K562 (cell line): Measurements from ENCODE around the gene SLC38A2. TPM values are rescaled to one million over a fixed set of nuclear protein-coding genes. Genes with fewer than 3 reads are reported as not detected.
A peak's percentile ranks its signal among the peaks of the same experiment; 100 is the strongest.

Experiments
- BRD4 ChIP-seq: fragments of 200-600 bp; sonication (generic); IDR thresholded peaks from 2 replicates; pipeline ENCODE4 v1.6.1; 2017; ENCODE audit warnings: inconsistent platforms
- C11orf30 ChIP-seq: fragments of 450-650 bp; IDR thresholded peaks from 2 replicates; pipeline ENCODE4 v1.6.1; 2016; ENCODE audit warnings: low read depth, mild to moderate bottlenecking
- COPS2 ChIP-seq: fragments of 450-650 bp; conservative IDR thresholded peaks from 2 replicates; pipeline ENCODE4 v1.6.1; 2016; ENCODE audit warnings: mild to moderate bottlenecking, moderate library complexity
- CREM ChIP-seq: IDR thresholded peaks from 2 replicates; pipeline ENCODE4 v1.6.1; 2014; ENCODE audit warnings: antibody characterized with exemption, low read depth
- KDM2B ChIP-seq: fragments of 250-450 bp; sonication (Bioruptor Pico); IDR thresholded peaks from 2 replicates; pipeline ENCODE4 v1.8.0; 2021; ENCODE audit warnings: mild to moderate bottlenecking, moderate library complexity
- KDM4B ChIP-seq, 2 experiments: fragments of 450-650 bp in 1 of 2; sonication (generic) in 1 of 2; IDR thresholded peaks; 2 replicates each; pipeline ENCODE4 v1.6.1; 2016 to 2017; ENCODE audit warnings: borderline replicate concordance in 2 of 2, antibody characterized with exemption in 1 of 2, low read depth in 1 of 2, mild to moderate bottlenecking in 1 of 2
- L3MBTL2 ChIP-seq: fragments of 450-650 bp; IDR thresholded peaks from 2 replicates; pipeline ENCODE4 v1.6.1; 2016; ENCODE audit warnings: mild to moderate bottlenecking, moderate library complexity
- NFIX ChIP-seq: fragments of 250-450 bp; sonication (Bioruptor Pico); IDR thresholded peaks from 2 replicates; pipeline ENCODE4 v1.4.0; 2020; ENCODE audit warnings: low read depth, mild to moderate bottlenecking, moderate library complexity
- NFRKB ChIP-seq: fragments of 450-650 bp; IDR thresholded peaks from 2 replicates; pipeline ENCODE4 v1.6.1; 2016; ENCODE audit warnings: low read depth
- SMAD4 ChIP-seq: fragments of 250-450 bp; sonication (Bioruptor Pico); conservative IDR thresholded peaks from 2 replicates; pipeline ENCODE4 v1.8.0; 2021; ENCODE audit warnings: inconsistent platforms, mild to moderate bottlenecking, moderate library complexity
- SREBF1 ChIP-seq: fragments of 150-350 bp; IDR thresholded peaks from 2 replicates; pipeline ENCODE4 v1.6.1; 2014; ENCODE audit warnings: antibody characterized with exemption, low read depth, low read length, borderline replicate concordance
- SRSF7 ChIP-seq: fragments of 200-400 bp; formaldehyde crosslinking; optimal IDR thresholded peaks from 2 replicates; pipeline ENCODE3; 2017; ENCODE audit warnings: mild to moderate bottlenecking, low read depth, low read length
- ZFX ChIP-seq: sonication (generic); formaldehyde crosslinking; IDR thresholded peaks from 2 replicates; pipeline ENCODE4 v1.8.0; 2022; ENCODE audit warnings: mild to moderate bottlenecking, missing genetic modification reagents, moderate library complexity
- ZNF282 ChIP-seq: sonication (generic); formaldehyde crosslinking; IDR thresholded peaks from 2 replicates; pipeline ENCODE4 v1.8.1; 2023; ENCODE audit warnings: missing genetic modification reagents
- ZNF354B ChIP-seq: fragments of 250-450 bp; sonication (Bioruptor Pico); IDR thresholded peaks from 2 replicates; pipeline ENCODE4 v1.4.0; 2020
- ZNF384 ChIP-seq: IDR thresholded peaks from 2 replicates; pipeline ENCODE4 v1.6.1; 2012; ENCODE audit warnings: low read depth, low read length, improper control_type of control experiment
- ZNF655 ChIP-seq: fragments of 250-450 bp; sonication (Bioruptor Pico); IDR thresholded peaks from 2 replicates; pipeline ENCODE4 v1.5.0; 2021
- ZNF717 ChIP-seq: fragments of 250-450 bp; sonication (Bioruptor Pico); IDR thresholded peaks from 2 replicates; pipeline ENCODE4 v1.5.0; 2021
- ZSCAN32 ChIP-seq: fragments of 450-650 bp; formaldehyde crosslinking; IDR thresholded peaks from 2 replicates; pipeline ENCODE4 v1.4.0; 2020; ENCODE audit warnings: mild to moderate bottlenecking, moderate library complexity
- polyA plus RNA-seq, 8 experiments: library from polyadenylated mRNA; depleted of rRNA in 4 of 8; stranded (reverse) in 5 of 8; unstranded in 3 of 8; fragments of >200 nt; fragmentation: Nextera tagmentation in 2 of 8; fragmentation: Illumina TruSeq in 1 of 8; extraction: Ambion mirVana in 2 of 8; extraction: Trizol in 1 of 8; gene quantifications; 2 replicates each; pipeline versions ENCODE4 v1.2.1 to v1.2.3, GENCODE V29; 2011 to 2014; ENCODE audit warnings: inconsistent platforms in 1 of 8, missing spikeins in 1 of 8
- total RNA-seq, 7 experiments: library from RNA; depleted of rRNA in 6 of 7; stranded (reverse); fragments of >200 nt in 6 of 7; fragmentation: Illumina TruSeq in 2 of 7; extraction: Trizol in 2 of 7; gene quantifications; 2 replicates each; pipeline versions ENCODE4 v1.2.1 to v1.2.3, GENCODE V29; 2011 to 2021; ENCODE audit warnings: low replicate concordance in 1 of 7
- TF ChIP-seq, protein P1 (sequence below): fragments of 450-650 bp; IDR thresholded peaks from 2 replicates; pipeline ENCODE4 v1.6.1; 2016; ENCODE audit warnings: borderline replicate concordance
- TF ChIP-seq, protein P2 (sequence below), 2 experiments: fragments of 450-650 bp in 1 of 2; IDR thresholded peaks; 2 replicates each; pipeline ENCODE4 v1.6.1; 2011 to 2017; ENCODE audit warnings: low read depth in 2 of 2, antibody characterized with exemption in 1 of 2, borderline replicate concordance in 1 of 2, low read length in 1 of 2, mild to moderate bottlenecking in 1 of 2, mixed read lengths in 1 of 2; ENCODE audit not compliant: control insufficient read depth in 1 of 2
- TF ChIP-seq, protein P3 (sequence below): fragments of 450-650 bp; formaldehyde crosslinking; IDR thresholded peaks from 2 replicates; pipeline ENCODE4 v1.4.0; 2020; ENCODE audit warnings: mild to moderate bottlenecking, moderate library complexity

Gene SLC38A2
- total and polyA plus RNA-seq, 9 of the 15 experiments (the other 6 are each of a cell fraction or from before 2014, with no cell fraction given): 98.7 to 292 (median 143) TPM

GRCh38 chr12:46372544-46373300 lies at the start of gene SLC38A2 (continued):
- TF ChIP-seq, protein P1, sequence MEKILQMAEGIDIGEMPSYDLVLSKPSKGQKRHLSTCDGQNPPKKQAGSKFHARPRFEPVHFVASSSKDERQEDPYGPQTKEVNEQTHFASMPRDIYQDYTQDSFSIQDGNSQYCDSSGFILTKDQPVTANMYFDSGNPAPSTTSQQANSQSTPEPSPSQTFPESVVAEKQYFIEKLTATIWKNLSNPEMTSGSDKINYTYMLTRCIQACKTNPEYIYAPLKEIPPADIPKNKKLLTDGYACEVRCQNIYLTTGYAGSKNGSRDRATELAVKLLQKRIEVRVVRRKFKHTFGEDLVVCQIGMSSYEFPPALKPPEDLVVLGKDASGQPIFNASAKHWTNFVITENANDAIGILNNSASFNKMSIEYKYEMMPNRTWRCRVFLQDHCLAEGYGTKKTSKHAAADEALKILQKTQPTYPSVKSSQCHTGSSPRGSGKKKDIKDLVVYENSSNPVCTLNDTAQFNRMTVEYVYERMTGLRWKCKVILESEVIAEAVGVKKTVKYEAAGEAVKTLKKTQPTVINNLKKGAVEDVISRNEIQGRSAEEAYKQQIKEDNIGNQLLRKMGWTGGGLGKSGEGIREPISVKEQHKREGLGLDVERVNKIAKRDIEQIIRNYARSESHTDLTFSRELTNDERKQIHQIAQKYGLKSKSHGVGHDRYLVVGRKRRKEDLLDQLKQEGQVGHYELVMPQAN: peak; percentile 82
- TF ChIP-seq ZNF384 (no peak), KDM2B (CRISPR knock-in tag) (no peak), BRD4 (peak; percentile 17; the same call in 1 of the 2 replicates), NFIX (no peak), NFRKB (peak; percentile 11), KDM4B (IDR thresholded peaks at IDR 0.05; ENCODE audit: borderline replicate concordance in 2 of 2, low read depth in 1 of 2) (peak in 1 of 2 experiments; percentile 88; a peak in 2 of 4 replicates), ZNF354B (no peak), L3MBTL2 (peak; percentile 68; the same call in 1 of the 2 replicates), ZSCAN32 (CRISPR knock-in tag) (no peak), SREBF1 (no peak), ZNF655 (CRISPR knock-in tag) (no peak), SMAD4 (peak; percentile 84), ZFX (peak; percentile 44; the same call in 1 of the 2 replicates), CREM (peak; percentile 89), C11orf30 (no peak), ZNF717 (CRISPR knock-in tag) (no peak), SRSF7 (no peak), COPS2 (no peak), ZNF282 (CRISPR knock-in tag) (no peak)
- TF ChIP-seq, protein P2, sequence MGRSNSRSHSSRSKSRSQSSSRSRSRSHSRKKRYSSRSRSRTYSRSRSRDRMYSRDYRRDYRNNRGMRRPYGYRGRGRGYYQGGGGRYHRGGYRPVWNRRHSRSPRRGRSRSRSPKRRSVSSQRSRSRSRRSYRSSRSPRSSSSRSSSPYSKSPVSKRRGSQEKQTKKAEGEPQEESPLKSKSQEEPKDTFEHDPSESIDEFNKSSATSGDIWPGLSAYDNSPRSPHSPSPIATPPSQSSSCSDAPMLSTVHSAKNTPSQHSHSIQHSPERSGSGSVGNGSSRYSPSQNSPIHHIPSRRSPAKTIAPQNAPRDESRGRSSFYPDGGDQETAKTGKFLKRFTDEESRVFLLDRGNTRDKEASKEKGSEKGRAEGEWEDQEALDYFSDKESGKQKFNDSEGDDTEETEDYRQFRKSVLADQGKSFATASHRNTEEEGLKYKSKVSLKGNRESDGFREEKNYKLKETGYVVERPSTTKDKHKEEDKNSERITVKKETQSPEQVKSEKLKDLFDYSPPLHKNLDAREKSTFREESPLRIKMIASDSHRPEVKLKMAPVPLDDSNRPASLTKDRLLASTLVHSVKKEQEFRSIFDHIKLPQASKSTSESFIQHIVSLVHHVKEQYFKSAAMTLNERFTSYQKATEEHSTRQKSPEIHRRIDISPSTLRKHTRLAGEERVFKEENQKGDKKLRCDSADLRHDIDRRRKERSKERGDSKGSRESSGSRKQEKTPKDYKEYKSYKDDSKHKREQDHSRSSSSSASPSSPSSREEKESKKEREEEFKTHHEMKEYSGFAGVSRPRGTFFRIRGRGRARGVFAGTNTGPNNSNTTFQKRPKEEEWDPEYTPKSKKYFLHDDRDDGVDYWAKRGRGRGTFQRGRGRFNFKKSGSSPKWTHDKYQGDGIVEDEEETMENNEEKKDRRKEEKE (IDR thresholded peaks at IDR 0.05; ENCODE audit: borderline replicate concordance in 1 of 2, control insufficient read depth in 1 of 2, low read depth in 2 of 2, low read length in 1 of 2): no peak
- TF ChIP-seq, protein P3, sequence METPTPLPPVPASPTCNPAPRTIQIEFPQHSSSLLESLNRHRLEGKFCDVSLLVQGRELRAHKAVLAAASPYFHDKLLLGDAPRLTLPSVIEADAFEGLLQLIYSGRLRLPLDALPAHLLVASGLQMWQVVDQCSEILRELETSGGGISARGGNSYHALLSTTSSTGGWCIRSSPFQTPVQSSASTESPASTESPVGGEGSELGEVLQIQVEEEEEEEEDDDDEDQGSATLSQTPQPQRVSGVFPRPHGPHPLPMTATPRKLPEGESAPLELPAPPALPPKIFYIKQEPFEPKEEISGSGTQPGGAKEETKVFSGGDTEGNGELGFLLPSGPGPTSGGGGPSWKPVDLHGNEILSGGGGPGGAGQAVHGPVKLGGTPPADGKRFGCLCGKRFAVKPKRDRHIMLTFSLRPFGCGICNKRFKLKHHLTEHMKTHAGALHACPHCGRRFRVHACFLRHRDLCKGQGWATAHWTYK (CRISPR knock-in tag): no peak
